ENCODE measurements around the gene SMPDL3B.

The SMPDL3B gene

GRCh38 chr1:27940870-27941560 is 6.2 kb downstream of the SMPDL3B start:
- DNase-seq: peak; percentile 18

GRCh38 chr1:27941671-27942540 is 7.1 kb downstream of the SMPDL3B start:
- DNase-seq: no peak

- DNase-seq: no peak
Measured at GRCh38 chr1:27945020-27945419, 10.2 kb downstream of the SMPDL3B start.

GRCh38 chr1:27949027-27949426 is 14.2 kb downstream of the SMPDL3B start:
- no peak for DNase-seq

GRCh38 chr1:27951396-27951795 is 16.6 kb downstream of the SMPDL3B start:
- DNase-seq: no peak

GRCh38 chr1:27952147-27952546 is 17.3 kb downstream of the SMPDL3B start:
- DNase-seq: no peak

GRCh38 chr1:27954186-27954585 is 19.4 kb downstream of the SMPDL3B start:
- DNase-seq: no peak

GRCh38 chr1:27955076-27955475 is 20.3 kb downstream of the SMPDL3B start:
- no peak for DNase-seq

GRCh38 chr1:27956761-27957160 is 22.0 kb downstream of the SMPDL3B start:
- DNase-seq: no peak

GRCh38 chr1:27957655-27958054 is 22.9 kb downstream of the SMPDL3B start:
- DNase-seq: no peak

- DNase-seq: no peak
Measured at GRCh38 chr1:27958513-27958912, 23.7 kb downstream of the SMPDL3B start.

GRCh38 chr1:27959792-27960603 is 25.2 kb downstream of the SMPDL3B start, which contains the start of gene XKR8:
Gene XKR8 (plus strand): TSS chr1:27959973. CDS start chr1:27960070, 97 bp downstream.
- DNase-seq: peak; percentile 92

- DNase-seq: no peak
Measured at GRCh38 chr1:27960762-27961645, 26.2 kb downstream of the SMPDL3B start.

- no peak for DNase-seq
Measured at GRCh38 chr1:27961646-27962221, 26.9 kb downstream of the SMPDL3B start.

GRCh38 chr1:27963393-27963792 is 28.6 kb downstream of the SMPDL3B start:
- DNase-seq: no peak

- no peak for DNase-seq
Measured at GRCh38 chr1:27966402-27967105, 31.8 kb downstream of the SMPDL3B start.

GRCh38 chr1:27967106-27967883 is 32.5 kb downstream of the SMPDL3B start:
- DNase-seq: no peak

- DNase-seq: no peak
Measured at GRCh38 chr1:27967884-27968466, 33.2 kb downstream of the SMPDL3B start.

- DNase-seq: no peak
Measured at GRCh38 chr1:27968692-27969091, 33.9 kb downstream of the SMPDL3B start.

GRCh38 chr1:27970401-27970800 is 35.6 kb downstream of the SMPDL3B start:
- no peak for DNase-seq
